HG03520 (cell line): ENCODE data around the gene BRSK2.
"Not testable (repeated sequence)": the region's sequence is repeated elsewhere in the genome, so short reads cannot be mapped to it uniquely, and the experiment has no call there.

Source experiments
- ATAC-seq: cut with Tn5 transposase; IDR thresholded peaks from one replicate; pipeline ENCODE4 v1.9.1; 2021; ENCODE audit warnings: mild to moderate bottlenecking, moderate library complexity; ENCODE audit not compliant: unreplicated experiment

BRSK2 gene

DNA sequence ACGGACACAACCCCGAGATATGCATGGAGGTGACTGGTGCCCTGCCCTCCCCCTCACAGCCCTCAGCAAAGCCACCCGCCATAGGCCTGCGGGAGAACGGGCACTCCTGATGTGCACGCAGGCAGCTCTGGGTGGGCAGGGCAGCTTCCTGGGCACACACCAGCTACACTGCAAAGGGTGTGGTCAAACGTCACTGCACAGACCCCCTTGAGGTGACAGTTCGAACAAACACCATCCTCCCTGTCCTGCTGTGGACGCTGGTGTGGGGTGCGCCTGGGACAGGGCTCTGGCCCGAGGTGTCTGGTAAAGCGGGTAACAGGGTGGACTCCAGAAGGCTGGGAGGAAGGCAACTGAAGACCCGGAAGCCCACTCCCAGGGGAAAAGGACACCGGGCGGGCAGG lies 118.8 kb downstream of the BRSK2 start:
- ATAC-seq: no peak

GRCh38 chr11:1508986-1509385 lies 119.3 kb downstream of the BRSK2 start:
- ATAC-seq: no peak

- no peak for ATAC-seq
Observed at GRCh38 chr11:1509626-1510255, 120.0 kb downstream of the BRSK2 start.

DNA sequence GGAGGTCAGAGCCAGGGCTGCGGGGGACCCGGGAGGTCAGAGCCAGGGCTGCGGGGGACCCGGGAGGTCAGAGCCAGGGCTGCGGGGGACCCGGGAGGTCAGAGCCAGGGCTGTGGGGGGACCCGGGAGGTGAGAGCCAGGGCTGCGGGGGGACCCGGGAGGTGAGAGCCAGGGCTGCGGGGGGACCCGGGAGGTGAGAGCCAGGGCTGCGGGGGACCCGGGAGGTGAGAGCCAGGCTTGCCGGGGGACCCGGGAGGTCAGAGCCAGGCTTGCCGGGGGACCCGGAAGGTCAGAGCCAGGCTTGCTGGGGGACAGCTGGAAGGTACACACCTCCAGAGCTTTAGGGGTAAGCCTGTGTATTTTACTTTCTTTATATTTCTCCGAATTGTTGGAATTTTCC lies 120.6 kb downstream of the BRSK2 start:
- ATAC-seq: not testable (repeated sequence)

GRCh38 chr11:1510928-1511327 lies 121.2 kb downstream of the BRSK2 start:
- no peak for ATAC-seq

- ATAC-seq: no peak
Observed at GRCh38 chr11:1511937-1512496, 122.3 kb downstream of the BRSK2 start.
